NB4 (cell line): ENCODE results near the gene CCDC33.

Experiments used
- MYC ChIP-seq: IDR thresholded peaks from 2 replicates; pipeline ENCODE4 v1.6.1; 2011; ENCODE audit warnings: low read depth, low read length
- POLR2A ChIP-seq: IDR thresholded peaks from 2 replicates; pipeline ENCODE4 v1.6.1; 2011; ENCODE audit warnings: mild to moderate bottlenecking; ENCODE audit not compliant: insufficient read length; ENCODE audit errors: extremely low read depth
- TF ChIP-seq, protein P1 (sequence below): IDR thresholded peaks from 2 replicates; pipeline ENCODE4 v1.6.1; 2011; ENCODE audit warnings: low read depth, low read length
- TF ChIP-seq, protein P2 (sequence below): IDR thresholded peaks from one replicate; pipeline ENCODE4 v1.5.1; 2012; ENCODE audit warnings: low read depth, low read length

DNA sequence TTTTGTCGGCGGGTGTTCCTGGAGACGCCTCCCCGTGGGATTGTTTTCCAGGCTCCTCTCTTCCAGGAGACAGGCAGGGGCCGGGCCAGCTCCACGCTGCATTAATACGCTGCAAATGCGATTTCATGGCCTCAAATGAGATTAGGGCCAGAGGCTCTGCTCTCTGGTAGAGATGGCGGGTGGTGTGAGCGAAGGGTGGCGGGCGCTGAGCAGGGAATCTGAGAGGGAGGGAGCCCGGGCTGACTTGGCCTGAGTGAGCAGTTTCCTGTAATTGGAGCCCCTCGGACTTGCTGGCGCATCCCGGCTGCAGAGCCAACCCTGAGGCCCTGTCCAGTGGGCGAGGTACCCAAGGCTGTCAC is 7.4 kb upstream of the CCDC33 start:
- TF ChIP-seq, protein P1, sequence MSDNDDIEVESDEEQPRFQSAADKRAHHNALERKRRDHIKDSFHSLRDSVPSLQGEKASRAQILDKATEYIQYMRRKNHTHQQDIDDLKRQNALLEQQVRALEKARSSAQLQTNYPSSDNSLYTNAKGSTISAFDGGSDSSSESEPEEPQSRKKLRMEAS = no peak
- TF ChIP-seq MYC (no peak), POLR2A (no peak)
- TF ChIP-seq, protein P2, sequence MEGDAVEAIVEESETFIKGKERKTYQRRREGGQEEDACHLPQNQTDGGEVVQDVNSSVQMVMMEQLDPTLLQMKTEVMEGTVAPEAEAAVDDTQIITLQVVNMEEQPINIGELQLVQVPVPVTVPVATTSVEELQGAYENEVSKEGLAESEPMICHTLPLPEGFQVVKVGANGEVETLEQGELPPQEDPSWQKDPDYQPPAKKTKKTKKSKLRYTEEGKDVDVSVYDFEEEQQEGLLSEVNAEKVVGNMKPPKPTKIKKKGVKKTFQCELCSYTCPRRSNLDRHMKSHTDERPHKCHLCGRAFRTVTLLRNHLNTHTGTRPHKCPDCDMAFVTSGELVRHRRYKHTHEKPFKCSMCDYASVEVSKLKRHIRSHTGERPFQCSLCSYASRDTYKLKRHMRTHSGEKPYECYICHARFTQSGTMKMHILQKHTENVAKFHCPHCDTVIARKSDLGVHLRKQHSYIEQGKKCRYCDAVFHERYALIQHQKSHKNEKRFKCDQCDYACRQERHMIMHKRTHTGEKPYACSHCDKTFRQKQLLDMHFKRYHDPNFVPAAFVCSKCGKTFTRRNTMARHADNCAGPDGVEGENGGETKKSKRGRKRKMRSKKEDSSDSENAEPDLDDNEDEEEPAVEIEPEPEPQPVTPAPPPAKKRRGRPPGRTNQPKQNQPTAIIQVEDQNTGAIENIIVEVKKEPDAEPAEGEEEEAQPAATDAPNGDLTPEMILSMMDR = no peak
